H9 (cell line): ENCODE measurements around the gene SAP30L. TPM values are rescaled to one million over a fixed set of nuclear protein-coding genes. Genes with fewer than 3 reads are reported as not detected.

Experiments used
- DNase-seq: peaks from one replicate; pipeline ENCODE4 v3.0.0-alpha.2; 2017
- H2AFZ ChIP-seq: one replicate; pipeline ENCODE4 v1.6.1; 2013; ENCODE audit warnings: mild to moderate bottlenecking, low read length, control low read depth, moderate library complexity
- H2AK5ac ChIP-seq: 2 replicates; pipeline ENCODE4 v1.6.1; 2013; ENCODE audit warnings: low read length, control low read depth, mixed read lengths; ENCODE audit not compliant: insufficient read length
- H2BK120ac ChIP-seq: one replicate; pipeline ENCODE4 v1.6.1; 2013; ENCODE audit warnings: low read depth, mild to moderate bottlenecking, low read length, control low read depth, inconsistent platforms; ENCODE audit not compliant: poor library complexity, severe bottlenecking
- H2BK12ac ChIP-seq: 2 replicates; pipeline ENCODE4 v1.6.1; 2013; ENCODE audit warnings: low read length, control low read depth, mixed read lengths, low read depth; ENCODE audit not compliant: insufficient read length
- H2BK15ac ChIP-seq: 2 replicates; pipeline ENCODE4 v1.6.1; 2013; ENCODE audit warnings: low read depth, low read length, control low read depth
- H2BK20ac ChIP-seq: one replicate; pipeline ENCODE4 v1.6.1; 2013; ENCODE audit warnings: low read depth, mild to moderate bottlenecking, low read length, control low read depth, inconsistent platforms; ENCODE audit not compliant: poor library complexity, severe bottlenecking
- H2BK5ac ChIP-seq: 2 replicates; pipeline ENCODE4 v1.6.1; 2013; ENCODE audit warnings: low read length, control low read depth, mixed read lengths; ENCODE audit not compliant: insufficient read length
- H3K14ac ChIP-seq: 2 replicates; pipeline ENCODE4 v1.6.1; 2013; ENCODE audit warnings: low read length, control low read depth; ENCODE audit not compliant: insufficient read depth
- H3K18ac ChIP-seq: 2 replicates; pipeline ENCODE4 v1.6.1; 2013; ENCODE audit warnings: low read depth, mild to moderate bottlenecking, mixed read lengths, low read length, control low read depth; ENCODE audit not compliant: insufficient read length
- H3K23ac ChIP-seq: 2 replicates; pipeline ENCODE4 v1.6.1; 2013; ENCODE audit warnings: low read length, control low read depth, mixed read lengths, low read depth; ENCODE audit not compliant: insufficient read length
- H3K23me2 ChIP-seq: 2 replicates; pipeline ENCODE4 v1.6.1; 2013; ENCODE audit warnings: low read depth, mild to moderate bottlenecking, mixed read lengths, low read length, control low read depth; ENCODE audit not compliant: insufficient read length, poor library complexity, severe bottlenecking
- H3K27ac ChIP-seq: 2 replicates; pipeline ENCODE4 v1.5.1; 2013; ENCODE audit warnings: low read length, control low read depth, mixed read lengths, low read depth; ENCODE audit not compliant: insufficient read length
- H3K27me3 ChIP-seq: 2 replicates; pipeline ENCODE4 v1.6.1; 2013; ENCODE audit warnings: low read length, control low read depth, inconsistent platforms; ENCODE audit not compliant: insufficient read depth
- H3K4ac ChIP-seq: 2 replicates; pipeline ENCODE4 v1.6.1; 2013; ENCODE audit warnings: low read depth, mild to moderate bottlenecking, control low read depth, inconsistent platforms, low read length, moderate library complexity
- H3K4me1 ChIP-seq: 2 replicates; pipeline ENCODE4 v1.6.1; 2013; ENCODE audit warnings: low read length, control low read depth, inconsistent platforms; ENCODE audit not compliant: insufficient read depth
- H3K4me2 ChIP-seq: 2 replicates; pipeline ENCODE4 v1.6.1; 2013; ENCODE audit warnings: low read length, control low read depth, mixed read lengths; ENCODE audit not compliant: insufficient read length, insufficient read depth
- H3K56ac ChIP-seq: 2 replicates; pipeline ENCODE4 v1.6.1; 2013; ENCODE audit warnings: low read depth, mild to moderate bottlenecking, mixed read lengths, low read length, control low read depth; ENCODE audit not compliant: insufficient read length
- H3K79me1 ChIP-seq: 2 replicates; pipeline ENCODE4 v1.6.1; 2013; ENCODE audit warnings: low read depth, mild to moderate bottlenecking, moderate library complexity, low read length, control low read depth, inconsistent platforms; ENCODE audit not compliant: insufficient read depth, poor library complexity, severe bottlenecking
- H3K79me2 ChIP-seq: 2 replicates; pipeline ENCODE4 v1.6.1; 2013; ENCODE audit warnings: low read length, control low read depth, inconsistent platforms; ENCODE audit not compliant: insufficient read depth
- H3K9ac ChIP-seq: 2 replicates; pipeline ENCODE4 v1.6.1; 2013; ENCODE audit warnings: low read length, control low read depth, mixed read lengths; ENCODE audit not compliant: insufficient read length; ENCODE audit errors: extremely low read depth
- H3K9me3 ChIP-seq: one replicate; pipeline ENCODE4 v1.6.1; 2013; ENCODE audit warnings: low read depth, low read length, inconsistent platforms; ENCODE audit not compliant: control insufficient read depth
- H3T11ph ChIP-seq: one replicate; pipeline ENCODE4 v1.6.1; 2013; ENCODE audit warnings: mild to moderate bottlenecking, low read length, control low read depth, inconsistent platforms
- H4K20me1 ChIP-seq: one replicate; pipeline ENCODE4 v1.6.1; 2013; ENCODE audit not compliant: control insufficient read depth, insufficient read length, insufficient read depth
- H4K5ac ChIP-seq: 2 replicates; pipeline ENCODE4 v1.6.1; 2013; ENCODE audit warnings: low read depth, mild to moderate bottlenecking, mixed read lengths, low read length, control low read depth; ENCODE audit not compliant: insufficient read length
- H4K8ac ChIP-seq: replicated peaks from 2 replicates; pipeline ENCODE4 v1.6.1; 2013; ENCODE audit warnings: low read length, control low read depth, mixed read lengths, low read depth; ENCODE audit not compliant: insufficient read length
- H4K91ac ChIP-seq: 2 replicates; pipeline ENCODE4 v1.6.1; 2013; ENCODE audit warnings: low read depth, mild to moderate bottlenecking, moderate library complexity, mixed read lengths, low read length, control low read depth; ENCODE audit not compliant: insufficient read length
- H3K27ac Mint-ChIP-seq, 3 experiments: 2 replicates in 2 of 3; 3 replicates in 1 of 3; pipeline ENCODE4 v1.8.0; 2020 to 2021; ENCODE audit warnings: mixed read lengths in 3 of 3, mild to moderate bottlenecking in 1 of 3, moderate library complexity in 1 of 3
- H3K27me3 Mint-ChIP-seq: 2 replicates; pipeline ENCODE4 v1.8.0; 2021; ENCODE audit warnings: low read depth, mild to moderate bottlenecking, moderate library complexity, mixed read lengths
- H3K36me3 Mint-ChIP-seq, 3 experiments: 2 replicates in 2 of 3; 3 replicates in 1 of 3; pipeline ENCODE4 v1.8.0; 2020 to 2021; ENCODE audit warnings: low read depth in 3 of 3, mixed read lengths in 3 of 3; ENCODE audit not compliant: insufficient read depth in 1 of 3
- H3K4me1 Mint-ChIP-seq, 2 experiments: 2 replicates each; pipeline ENCODE4 v1.8.0; 2020; ENCODE audit warnings: mixed read lengths in 2 of 2
- H3K4me3 Mint-ChIP-seq, 2 experiments: 2 replicates in 1 of 2; 3 replicates in 1 of 2; pipeline ENCODE4 v1.8.0; 2020 to 2021; ENCODE audit warnings: mild to moderate bottlenecking in 2 of 2, mixed read lengths in 2 of 2, moderate library complexity in 1 of 2
- H3K9me3 Mint-ChIP-seq, 2 experiments: 2 replicates in 1 of 2; 3 replicates in 1 of 2; pipeline ENCODE4 v1.8.0; 2020; ENCODE audit warnings: mild to moderate bottlenecking in 2 of 2, mixed read lengths in 2 of 2, moderate library complexity in 1 of 2
- CTCF ChIP-seq: fragments of 200-600 bp; sonication (generic); conservative IDR thresholded peaks from 3 replicates; pipeline ENCODE4 v1.8.0; 2021; ENCODE audit warnings: antibody characterized with exemption, mild to moderate bottlenecking
- WGBS: extraction: QIAGEN DNeasy Blood & Tissue Kit; methylation state at CpG from one replicate; pipeline ENCODE4 v1.1.7; 2013; ENCODE audit warnings: missing lambda C conversion rate, low lambda C conversion rate, mixed read lengths; ENCODE audit not compliant: insufficient read length; ENCODE audit errors: extremely low coverage; 5-methylcytosine and 5-hydroxymethylcytosine counted together
- total RNA-seq: library from RNA; stranded (reverse); gene quantifications from 2 replicates; pipeline ENCODE4 v1.2.1, GENCODE V29; 2021

Gene SAP30L
- total RNA-seq, 1 experiment from 2014 or later, result 25.0 TPM

GRCh38 chr5:154401355-154401754 is 44.4 kb upstream of the SAP30L start:
- no peak overlapping the region for H4K91ac ChIP-seq
- no peak overlapping the region for H4K5ac ChIP-seq
- H2BK5ac ChIP-seq, result no peak overlapping the region
- H3K9ac ChIP-seq, result no peak overlapping the region
- Mint-ChIP-seq H3K9me3 (no peaks in the 10 kb centered on the region), H3K4me1 (peaks cover 19 to 25% of the 10 kb centered on the region in 2 experiments), H3K4me3 (no peak overlapping the region), H3K27me3 (no peaks in the 10 kb centered on the region), H3K27ac (no peak overlapping the region), H3K36me3 (peaks cover 0 to 2% (median 0%) of the 10 kb centered on the region in 3 experiments; a peak in 1 of 7 replicates)
- no peak overlapping the region for H3K27ac ChIP-seq
- H2BK120ac ChIP-seq, result no peak overlapping the region
- H4K8ac ChIP-seq, result no peak overlapping the region
- no peak for TF ChIP-seq CTCF
- no peaks in the 10 kb centered on the region for H3K4me1 ChIP-seq
- H2AFZ ChIP-seq, result no peak overlapping the region
- no peak overlapping the region for H2BK20ac ChIP-seq
- no peaks in the 10 kb centered on the region for H3K79me2 ChIP-seq
- no peak overlapping the region for H3K4me2 ChIP-seq
- H3K27me3 ChIP-seq, result no peaks in the 10 kb centered on the region
- no peak overlapping the region for H3K23ac ChIP-seq
- no peak overlapping the region for H3K56ac ChIP-seq
- H3K23me2 ChIP-seq, result no peaks in the 10 kb centered on the region
- H3K9me3 ChIP-seq, result no peaks in the 10 kb centered on the region
- no peaks in the 10 kb centered on the region for H4K20me1 ChIP-seq
- WGBS, result no CpG with 5 or more reads among the region's 5 CpGs
- H2AK5ac ChIP-seq, result no peak overlapping the region
- H3K4ac ChIP-seq, result no peak overlapping the region
- H2BK15ac ChIP-seq, result no peak overlapping the region
- no peaks in the 10 kb centered on the region for H3K79me1 ChIP-seq
- no peak overlapping the region for H3T11ph ChIP-seq
- no peak overlapping the region for H3K14ac ChIP-seq
- H2BK12ac ChIP-seq, result no peak overlapping the region
- H3K18ac ChIP-seq, result no peak overlapping the region
- DNase-seq, result no peak
